WI38 (cell line): ENCODE results near the gene RPL35.
"Not testable (repeated sequence)": the region's sequence is repeated elsewhere in the genome, so short reads cannot be mapped to it uniquely, and the experiment has no call there.

Source experiments
- H3K4me3 ChIP-seq: 2 replicates; pipeline ENCODE4 v1.5.1; 2011; ENCODE audit warnings: low read depth, mild to moderate bottlenecking, control low read depth, low read length
- CTCF ChIP-seq: IDR thresholded peaks from 2 replicates; pipeline ENCODE4 v1.5.1; 2012; ENCODE audit warnings: low read depth, mild to moderate bottlenecking, control low read depth, low read length

The RPL35 gene

GRCh38 chr9:124852121-124852828, 9.5 kb downstream of the RPL35 start:
- H3K4me3 ChIP-seq: peak overlapping the region; percentile 53; the same call in 1 of the 2 replicates
- TF ChIP-seq CTCF: no peak

- TF ChIP-seq CTCF: no peak
- no peak overlapping the region for H3K4me3 ChIP-seq
Measured at GRCh38 chr9:124849801-124850200, 12.0 kb downstream of the RPL35 start.

GRCh38 chr9:124846969-124847368, 14.8 kb downstream of the RPL35 start:
- TF ChIP-seq CTCF: no peak
- no peak overlapping the region for H3K4me3 ChIP-seq

- H3K4me3 ChIP-seq: not testable (repeated sequence)
Measured at GRCh38 chr9:124846467-124846866, 15.3 kb downstream of the RPL35 start.

GRCh38 chr9:124844291-124844690, 17.5 kb downstream of the RPL35 start:
- TF ChIP-seq CTCF: no peak
- no peak overlapping the region for H3K4me3 ChIP-seq

GRCh38 chr9:124843456-124844034, 18.2 kb downstream of the RPL35 start:
- H3K4me3 ChIP-seq: no peak overlapping the region
- no peak for TF ChIP-seq CTCF

GRCh38 chr9:124841075-124841821, 20.5 kb downstream of the RPL35 start:
- TF ChIP-seq CTCF: no peak
- H3K4me3 ChIP-seq: no peak overlapping the region
